Hepatocyte (in vitro differentiated cells): ENCODE results near the gene TP63.

Experiments
- CTCF ChIP-seq: fragments of 200-600 bp; sonication (generic); IDR thresholded peaks from 2 replicates; pipeline ENCODE4 v1.5.1; 2016; ENCODE audit warnings: antibody characterized with exemption, mild to moderate bottlenecking; ENCODE audit not compliant: poor library complexity
- EZH2 ChIP-seq: fragments of 200-600 bp; sonication (generic); IDR thresholded peaks from 2 replicates; pipeline ENCODE4 v1.6.1; 2016; ENCODE audit warnings: antibody characterized with exemption, mild to moderate bottlenecking, borderline replicate concordance

- no peak for TF ChIP-seq CTCF
- TF ChIP-seq EZH2 = no peak
Observed at GRCh38 chr3:189937302-189938127, 306.3 kb downstream of the TP63 start.
